ENCODE data around the gene HFM1.
A peak's percentile ranks its signal among the peaks of the same experiment; 100 is the strongest.

HFM1 gene

GRCh38 chr1:91281782-91282181 is 122.9 kb downstream of the HFM1 start:
- TF ChIP-seq, protein P1, sequence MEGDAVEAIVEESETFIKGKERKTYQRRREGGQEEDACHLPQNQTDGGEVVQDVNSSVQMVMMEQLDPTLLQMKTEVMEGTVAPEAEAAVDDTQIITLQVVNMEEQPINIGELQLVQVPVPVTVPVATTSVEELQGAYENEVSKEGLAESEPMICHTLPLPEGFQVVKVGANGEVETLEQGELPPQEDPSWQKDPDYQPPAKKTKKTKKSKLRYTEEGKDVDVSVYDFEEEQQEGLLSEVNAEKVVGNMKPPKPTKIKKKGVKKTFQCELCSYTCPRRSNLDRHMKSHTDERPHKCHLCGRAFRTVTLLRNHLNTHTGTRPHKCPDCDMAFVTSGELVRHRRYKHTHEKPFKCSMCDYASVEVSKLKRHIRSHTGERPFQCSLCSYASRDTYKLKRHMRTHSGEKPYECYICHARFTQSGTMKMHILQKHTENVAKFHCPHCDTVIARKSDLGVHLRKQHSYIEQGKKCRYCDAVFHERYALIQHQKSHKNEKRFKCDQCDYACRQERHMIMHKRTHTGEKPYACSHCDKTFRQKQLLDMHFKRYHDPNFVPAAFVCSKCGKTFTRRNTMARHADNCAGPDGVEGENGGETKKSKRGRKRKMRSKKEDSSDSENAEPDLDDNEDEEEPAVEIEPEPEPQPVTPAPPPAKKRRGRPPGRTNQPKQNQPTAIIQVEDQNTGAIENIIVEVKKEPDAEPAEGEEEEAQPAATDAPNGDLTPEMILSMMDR (conservative IDR thresholded peaks at IDR 0.05) = no peak
- H3K27ac ChIP-seq = no peak overlapping the region

DNA sequence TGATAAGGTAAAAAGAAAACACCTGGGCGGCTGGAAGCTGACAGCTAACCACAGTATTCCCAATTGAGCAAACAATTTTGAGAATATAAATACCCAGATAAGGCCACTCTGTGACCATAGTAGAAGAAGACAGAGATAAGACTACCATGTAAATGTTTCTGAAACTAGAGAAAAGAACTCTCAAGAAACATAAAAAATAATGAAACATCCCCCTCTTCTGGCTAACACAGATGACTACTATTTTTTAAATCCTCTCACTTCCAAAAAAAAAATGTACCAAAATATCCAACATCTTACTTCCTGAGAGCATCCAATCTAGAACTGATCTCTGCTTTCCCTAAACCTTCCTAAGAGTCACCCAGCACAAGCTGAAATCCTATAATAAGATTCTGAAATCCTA is 125.9 kb downstream of the HFM1 start:
- TF ChIP-seq, protein P1 (conservative IDR thresholded peaks at IDR 0.05) = peak; percentile 60
- no peak overlapping the region for H3K27ac ChIP-seq

- TF ChIP-seq, protein P1 (conservative IDR thresholded peaks at IDR 0.05) = no peak
- no peak overlapping the region for H3K27ac ChIP-seq
Observed at GRCh38 chr1:91273875-91274274, 130.8 kb downstream of the HFM1 start.

DNA sequence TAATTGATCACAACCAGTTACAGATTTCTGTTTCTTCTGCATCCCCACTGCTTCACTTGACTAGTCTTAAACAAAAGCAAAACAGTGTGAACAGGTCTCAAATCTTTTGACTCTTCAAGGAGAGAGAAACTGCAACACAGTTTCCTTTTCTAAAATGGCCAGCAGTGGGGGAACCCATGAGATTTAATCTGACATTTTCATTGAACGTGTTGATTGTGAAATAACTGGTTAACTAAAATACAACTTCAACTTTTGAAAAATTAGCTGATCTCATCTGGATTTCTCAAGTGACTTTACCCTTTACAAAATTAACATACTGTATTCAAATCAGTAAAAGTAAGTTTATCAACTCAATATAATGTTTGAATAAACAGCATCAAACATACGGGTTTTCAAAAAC is 143.0 kb downstream of the HFM1 start:
- TF ChIP-seq, protein P1 (conservative IDR thresholded peaks at IDR 0.05) = no peak
- no peak overlapping the region for H3K27ac ChIP-seq

GRCh38 chr1:91245435-91245834 is 159.2 kb downstream of the HFM1 start:
- H3K27ac ChIP-seq = no peak overlapping the region

GRCh38 chr1:91244737-91245136 is 159.9 kb downstream of the HFM1 start:
- TF ChIP-seq, protein P1 (conservative IDR thresholded peaks at IDR 0.05) = peak; percentile 59
- no peak overlapping the region for H3K27ac ChIP-seq

More at GRCh38 chr1:91245435-91245834, 159.2 kb downstream of the HFM1 start:
- TF ChIP-seq, protein P1 (conservative IDR thresholded peaks at IDR 0.05) = no peak

DNA sequence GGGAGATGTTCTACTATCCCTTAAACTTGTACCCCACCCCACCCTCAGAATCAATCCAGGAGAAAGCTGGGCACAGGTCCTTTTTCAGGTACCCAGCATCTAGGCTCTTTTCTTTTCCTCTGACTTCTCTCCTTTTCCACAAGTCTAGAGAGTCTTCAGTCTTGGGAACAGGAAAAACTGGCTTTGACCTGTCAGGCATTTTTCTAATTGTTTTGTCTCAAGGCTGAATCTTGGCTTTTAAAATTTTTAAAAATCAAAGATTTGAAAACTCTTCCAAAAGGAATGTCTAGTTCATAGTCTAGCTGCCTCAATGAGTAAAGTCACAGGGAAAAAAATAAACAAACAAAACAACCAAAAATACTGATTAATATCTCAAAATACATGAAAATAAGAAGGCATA is 161.5 kb downstream of the HFM1 start:
- TF ChIP-seq, protein P1 (conservative IDR thresholded peaks at IDR 0.05) = no peak
- H3K27ac ChIP-seq = no peak overlapping the region

DNA sequence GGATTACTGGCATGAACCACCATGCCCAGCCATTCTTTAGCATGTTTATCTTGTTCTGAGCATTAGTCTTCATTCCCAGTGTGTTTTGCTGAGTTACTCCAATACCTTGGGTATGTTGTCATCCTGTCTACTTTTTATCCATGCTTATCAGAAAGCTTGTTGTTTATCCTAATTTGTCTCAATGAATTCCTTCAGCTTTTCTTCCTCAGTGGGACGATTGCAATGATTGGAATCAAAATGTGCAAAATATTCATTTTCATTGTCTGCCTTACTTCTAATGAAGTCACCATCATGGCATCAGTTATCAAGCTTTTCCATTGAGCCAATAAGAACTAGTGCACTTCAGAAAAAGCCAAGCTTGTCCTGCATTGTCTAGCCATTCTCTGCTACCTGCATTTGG is 170.5 kb downstream of the HFM1 start:
- no peak overlapping the region for H3K27ac ChIP-seq
- TF ChIP-seq, protein P1 (conservative IDR thresholded peaks at IDR 0.05) = no peak

All from VCaP (cell line).